Measurements from ENCODE around the gene WDPCP.

DNA sequence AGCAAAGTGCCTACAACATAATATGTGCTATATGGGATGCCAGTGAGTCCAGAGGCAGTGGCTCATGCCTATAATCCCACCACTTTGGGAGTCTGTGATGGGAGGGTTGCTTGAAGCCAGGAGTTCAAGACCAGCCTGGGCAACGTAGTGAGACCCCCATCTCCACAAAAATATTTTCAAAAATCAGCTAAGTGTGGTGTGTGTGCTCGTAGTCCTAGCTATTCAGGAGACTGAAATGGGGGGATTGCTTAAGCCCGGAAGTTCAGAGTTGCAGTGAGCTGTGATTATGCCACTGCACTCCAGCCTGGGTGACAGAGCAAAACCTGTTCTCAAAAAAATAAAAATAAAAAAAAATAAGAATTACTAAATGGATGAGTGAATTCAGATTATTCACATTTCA lies 514.3 kb downstream of the WDPCP start:
- TF ChIP-seq, protein P1, sequence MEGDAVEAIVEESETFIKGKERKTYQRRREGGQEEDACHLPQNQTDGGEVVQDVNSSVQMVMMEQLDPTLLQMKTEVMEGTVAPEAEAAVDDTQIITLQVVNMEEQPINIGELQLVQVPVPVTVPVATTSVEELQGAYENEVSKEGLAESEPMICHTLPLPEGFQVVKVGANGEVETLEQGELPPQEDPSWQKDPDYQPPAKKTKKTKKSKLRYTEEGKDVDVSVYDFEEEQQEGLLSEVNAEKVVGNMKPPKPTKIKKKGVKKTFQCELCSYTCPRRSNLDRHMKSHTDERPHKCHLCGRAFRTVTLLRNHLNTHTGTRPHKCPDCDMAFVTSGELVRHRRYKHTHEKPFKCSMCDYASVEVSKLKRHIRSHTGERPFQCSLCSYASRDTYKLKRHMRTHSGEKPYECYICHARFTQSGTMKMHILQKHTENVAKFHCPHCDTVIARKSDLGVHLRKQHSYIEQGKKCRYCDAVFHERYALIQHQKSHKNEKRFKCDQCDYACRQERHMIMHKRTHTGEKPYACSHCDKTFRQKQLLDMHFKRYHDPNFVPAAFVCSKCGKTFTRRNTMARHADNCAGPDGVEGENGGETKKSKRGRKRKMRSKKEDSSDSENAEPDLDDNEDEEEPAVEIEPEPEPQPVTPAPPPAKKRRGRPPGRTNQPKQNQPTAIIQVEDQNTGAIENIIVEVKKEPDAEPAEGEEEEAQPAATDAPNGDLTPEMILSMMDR (conservative IDR thresholded peaks at IDR 0.05; ENCODE audit: low read depth, low read length), result no peak
- no peak for TF ChIP-seq CEBPB (IDR thresholded peaks at IDR 0.05; ENCODE audit: low read depth, low read length)
- TF ChIP-seq FOS (IDR thresholded peaks at IDR 0.05; ENCODE audit: low read depth, low read length), result no peak
- TF ChIP-seq MAFK (IDR thresholded peaks at IDR 0.05; ENCODE audit: low read depth, low read length), result no peak
- TF ChIP-seq SMC3 (IDR thresholded peaks at IDR 0.05; ENCODE audit: low read depth, low read length), result no peak
- no peak for TF ChIP-seq RFX5 (IDR thresholded peaks at IDR 0.05; ENCODE audit: low read depth, low read length)
- TF ChIP-seq, protein P2, sequence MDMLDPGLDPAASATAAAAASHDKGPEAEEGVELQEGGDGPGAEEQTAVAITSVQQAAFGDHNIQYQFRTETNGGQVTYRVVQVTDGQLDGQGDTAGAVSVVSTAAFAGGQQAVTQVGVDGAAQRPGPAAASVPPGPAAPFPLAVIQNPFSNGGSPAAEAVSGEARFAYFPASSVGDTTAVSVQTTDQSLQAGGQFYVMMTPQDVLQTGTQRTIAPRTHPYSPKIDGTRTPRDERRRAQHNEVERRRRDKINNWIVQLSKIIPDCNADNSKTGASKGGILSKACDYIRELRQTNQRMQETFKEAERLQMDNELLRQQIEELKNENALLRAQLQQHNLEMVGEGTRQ (IDR thresholded peaks at IDR 0.05; ENCODE audit: low read depth, low read length), result no peak
- TF ChIP-seq, protein P3, sequence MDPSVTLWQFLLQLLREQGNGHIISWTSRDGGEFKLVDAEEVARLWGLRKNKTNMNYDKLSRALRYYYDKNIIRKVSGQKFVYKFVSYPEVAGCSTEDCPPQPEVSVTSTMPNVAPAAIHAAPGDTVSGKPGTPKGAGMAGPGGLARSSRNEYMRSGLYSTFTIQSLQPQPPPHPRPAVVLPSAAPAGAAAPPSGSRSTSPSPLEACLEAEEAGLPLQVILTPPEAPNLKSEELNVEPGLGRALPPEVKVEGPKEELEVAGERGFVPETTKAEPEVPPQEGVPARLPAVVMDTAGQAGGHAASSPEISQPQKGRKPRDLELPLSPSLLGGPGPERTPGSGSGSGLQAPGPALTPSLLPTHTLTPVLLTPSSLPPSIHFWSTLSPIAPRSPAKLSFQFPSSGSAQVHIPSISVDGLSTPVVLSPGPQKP (IDR thresholded peaks at IDR 0.05; ENCODE audit: borderline replicate concordance, low read depth, low read length), result no peak
- no peak for TF ChIP-seq BHLHE40 (IDR thresholded peaks at IDR 0.05; ENCODE audit: low read depth, low read length)
- TF ChIP-seq MAZ (IDR thresholded peaks at IDR 0.05; ENCODE audit: borderline replicate concordance, low read depth, low read length), result no peak
- no peak for TF ChIP-seq POLR2A (IDR thresholded peaks at IDR 0.05; ENCODE audit: low read depth, low read length)
- no peak for TF ChIP-seq RCOR1 (IDR thresholded peaks at IDR 0.05; ENCODE audit: insufficient replicate concordance, low read length)

All from IMR-90 (cell line).